Activated T-cell treated with anti-CD3 and anti-CD28 coated beads, Interleukin-2, amount 50 U/mL, for 1 hour (primary cell): Measurements from ENCODE around the gene PCSK2.

Experiments
- DNase-seq: peaks from one replicate; pipeline ENCODE4 v3.0.0-alpha.2; 2020

Gene PCSK2

DNA sequence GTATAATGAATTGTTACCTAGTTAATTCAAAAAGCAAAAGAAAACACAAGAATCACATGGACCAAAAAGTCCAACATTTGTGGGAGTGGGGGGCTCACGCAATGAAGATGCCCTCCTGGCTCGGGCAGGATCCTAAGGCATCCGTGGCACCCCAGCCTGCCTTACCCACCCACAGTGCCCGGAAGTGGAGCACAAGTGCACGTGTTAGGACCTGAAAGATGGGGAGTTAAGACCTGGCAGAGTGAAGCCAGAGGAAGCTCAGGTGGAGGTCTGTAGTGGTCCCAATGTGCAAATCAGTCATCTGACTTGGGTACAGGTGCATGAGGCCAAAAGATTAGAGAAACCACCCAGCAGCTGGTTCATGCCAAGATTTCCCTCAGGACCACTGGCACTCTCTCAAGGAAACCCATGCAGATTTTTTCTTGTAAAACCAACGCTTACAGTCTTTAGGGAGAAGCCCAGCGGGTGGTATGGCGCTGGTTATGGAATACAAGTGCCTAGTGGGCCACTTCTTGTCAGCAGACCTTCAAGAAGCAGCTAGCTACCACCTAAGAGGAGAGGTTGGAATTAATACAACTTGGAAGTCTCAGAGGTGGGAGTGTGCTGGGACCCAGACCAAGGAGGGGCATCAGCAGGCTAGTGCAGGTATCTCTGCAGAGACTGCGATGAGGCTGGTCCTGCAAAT, 262.2 kb downstream of the PCSK2 start:
- no peak for DNase-seq

GRCh38 chr20:17490501-17490900, 263.7 kb downstream of the PCSK2 start:
- no peak for DNase-seq

DNA sequence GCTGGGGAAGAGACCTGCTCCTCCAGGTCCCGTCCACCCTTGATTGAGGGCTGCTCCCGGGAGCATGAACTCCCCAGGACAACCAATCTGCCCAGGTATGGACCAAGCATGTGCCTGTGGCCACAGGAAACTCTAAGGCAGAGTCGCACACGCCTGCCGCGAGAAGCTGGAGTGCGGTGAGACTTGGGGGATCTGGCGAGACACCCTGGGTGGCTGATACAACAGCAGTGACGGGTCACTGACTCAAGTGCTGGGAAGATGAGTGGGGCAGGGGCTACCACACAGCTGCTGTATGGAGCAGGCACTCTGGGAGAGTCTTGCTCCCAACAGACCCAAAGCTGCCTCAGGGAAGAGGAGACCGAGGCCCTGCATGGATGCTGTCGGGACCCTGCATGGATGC, 264.2 kb downstream of the PCSK2 start:
- no peak for DNase-seq

GRCh38 chr20:17491488-17491887, 264.6 kb downstream of the PCSK2 start:
- DNase-seq, result no peak

GRCh38 chr20:17493173-17493572, 266.3 kb downstream of the PCSK2 start:
- DNase-seq, result no peak

GRCh38 chr20:17494201-17494600, 267.4 kb downstream of the PCSK2 start:
- DNase-seq, result no peak

GRCh38 chr20:17495826-17496225, 269.0 kb downstream of the PCSK2 start:
- DNase-seq, result no peak

DNA sequence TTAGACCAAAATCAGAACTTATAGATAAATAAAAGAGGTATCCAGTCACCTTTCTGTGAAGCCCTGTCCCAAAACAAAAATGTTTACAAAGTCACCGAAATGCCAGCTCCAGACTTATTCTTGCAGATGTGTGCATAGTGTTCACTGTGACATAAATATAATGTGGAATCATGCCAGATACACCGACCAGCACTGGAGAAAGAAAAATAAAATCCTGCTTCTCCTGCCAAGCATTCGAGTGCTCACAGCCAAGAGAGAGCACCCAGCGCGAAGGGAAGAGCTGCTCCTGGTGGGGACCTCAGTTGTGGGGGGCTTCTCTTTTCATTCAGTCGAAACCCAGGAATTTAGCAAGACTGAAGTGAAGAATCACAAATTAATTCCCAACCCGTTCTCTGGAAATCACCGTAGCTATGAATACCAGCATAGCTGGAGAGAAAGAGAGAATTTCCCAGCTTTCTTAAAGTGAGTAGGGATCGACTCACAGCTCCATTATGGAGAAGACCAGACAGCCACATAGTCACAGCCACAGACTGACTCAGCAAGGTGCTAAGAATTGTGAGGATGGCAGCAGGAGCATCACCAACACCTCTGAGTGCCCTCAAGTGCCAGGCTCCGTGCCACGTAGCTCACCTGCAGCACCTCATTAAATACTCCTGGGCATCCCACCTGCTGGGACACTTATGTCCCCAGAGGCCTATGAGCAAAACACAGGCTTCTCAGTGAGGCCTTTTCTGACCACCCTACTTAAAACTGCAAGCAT, 271.2 kb downstream of the PCSK2 start:
- no peak for DNase-seq

GRCh38 chr20:17498641-17499040, 271.8 kb downstream of the PCSK2 start:
- DNase-seq, result no peak

DNA sequence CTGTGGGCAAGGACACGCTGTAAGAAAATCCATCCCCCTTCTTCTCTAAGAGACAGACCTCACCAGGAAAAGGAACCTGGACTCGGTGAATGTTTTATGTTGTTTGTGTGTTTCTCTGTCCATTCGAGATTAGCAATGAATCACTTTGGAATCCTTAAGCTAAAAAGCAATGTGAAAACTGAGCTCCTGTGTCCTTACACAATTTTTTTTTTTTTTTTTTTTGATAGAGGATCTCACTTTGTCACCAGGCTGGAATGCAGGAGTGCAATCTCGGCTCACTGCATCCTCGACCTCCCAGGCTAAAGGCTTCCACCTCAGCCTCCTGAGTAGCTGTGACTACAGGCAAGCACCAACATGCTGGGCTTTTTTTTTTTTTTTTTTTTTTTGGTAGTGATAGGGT, 272.2 kb downstream of the PCSK2 start:
- no peak for DNase-seq

DNA sequence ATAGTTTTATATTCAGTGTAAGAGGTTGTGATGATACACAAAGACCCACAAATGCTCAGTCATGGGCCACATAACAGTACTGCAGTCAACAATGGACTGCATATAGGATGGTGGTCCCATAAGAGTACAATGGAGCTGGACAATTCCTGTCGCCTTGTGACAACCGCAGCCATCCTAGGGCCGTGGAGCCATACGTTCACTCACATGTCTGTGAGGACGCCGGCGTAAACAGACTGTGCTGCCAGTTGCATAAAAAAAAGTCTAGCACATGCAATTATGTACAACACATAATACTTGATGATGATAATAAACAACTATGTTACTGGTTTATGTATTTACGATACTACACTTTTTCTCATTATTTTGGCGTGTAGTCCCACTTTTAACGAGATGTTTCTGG, 273.4 kb downstream of the PCSK2 start:
- no peak for DNase-seq

- no peak for DNase-seq
These were observed 274.0 kb downstream of the PCSK2 start for GRCh38 chr20:17500826-17501225.

- no peak for DNase-seq
These were observed 274.9 kb downstream of the PCSK2 start for GRCh38 chr20:17501701-17502100.

DNA sequence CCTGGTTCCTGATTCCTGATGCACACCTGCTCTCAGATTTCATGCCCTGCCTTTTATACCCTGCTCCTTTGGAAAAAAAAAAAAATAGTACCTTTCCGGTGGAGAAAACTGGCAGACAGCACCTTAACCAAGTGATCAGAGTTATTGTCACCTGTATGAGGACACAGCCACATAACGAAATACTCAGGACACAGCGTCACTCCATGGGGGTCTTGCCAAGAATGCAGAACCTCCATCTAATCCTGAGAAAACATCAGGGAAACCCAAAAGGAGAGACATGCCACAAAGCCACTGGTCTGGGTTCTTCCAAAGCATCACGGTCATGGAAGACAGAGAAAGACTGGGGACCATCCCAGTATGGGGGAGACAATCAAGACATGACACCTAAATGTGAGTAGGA, 275.3 kb downstream of the PCSK2 start:
- no peak for DNase-seq

GRCh38 chr20:17503301-17504065, 276.6 kb downstream of the PCSK2 start:
- no peak for DNase-seq

- peak; percentile 48 for DNase-seq
These were observed 277.4 kb downstream of the PCSK2 start for GRCh38 chr20:17504066-17504897.

DNA sequence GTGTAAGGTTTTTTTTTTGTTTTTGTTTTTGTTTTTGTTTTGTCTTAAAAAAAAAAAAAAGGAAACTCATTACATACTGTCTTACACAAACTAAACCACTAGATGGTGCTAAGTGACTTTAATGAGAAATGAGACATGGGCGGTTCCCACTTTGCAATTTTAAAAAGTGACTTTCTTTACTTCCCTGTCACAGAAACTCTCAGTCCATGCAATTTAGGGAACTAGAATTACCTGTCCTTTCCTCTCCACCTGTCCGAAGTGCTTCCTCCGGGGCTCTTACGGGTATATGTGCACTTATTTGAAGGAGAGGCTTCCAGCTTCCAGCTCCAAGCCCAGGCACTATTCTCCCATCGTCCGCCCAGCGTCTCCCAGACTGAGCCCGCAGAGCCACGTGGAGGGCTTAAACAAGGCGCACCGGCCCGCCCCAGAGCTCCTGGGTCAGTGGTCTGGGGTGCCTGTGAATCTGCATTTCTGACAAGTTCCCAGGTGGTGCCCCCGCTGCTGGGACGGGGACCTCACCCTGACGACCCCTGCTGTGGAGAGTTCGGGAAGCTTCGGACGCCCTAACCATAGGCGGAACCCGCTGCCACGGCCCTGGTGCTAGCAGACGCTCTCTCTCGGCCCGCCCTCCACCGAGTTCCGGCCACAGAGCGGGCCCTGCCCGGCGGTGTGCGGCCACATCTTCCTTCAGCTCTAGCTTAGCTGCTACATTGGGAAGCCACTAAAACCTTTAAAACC, 278.2 kb downstream of the PCSK2 start:
- peak; percentile 54 for DNase-seq

DNA sequence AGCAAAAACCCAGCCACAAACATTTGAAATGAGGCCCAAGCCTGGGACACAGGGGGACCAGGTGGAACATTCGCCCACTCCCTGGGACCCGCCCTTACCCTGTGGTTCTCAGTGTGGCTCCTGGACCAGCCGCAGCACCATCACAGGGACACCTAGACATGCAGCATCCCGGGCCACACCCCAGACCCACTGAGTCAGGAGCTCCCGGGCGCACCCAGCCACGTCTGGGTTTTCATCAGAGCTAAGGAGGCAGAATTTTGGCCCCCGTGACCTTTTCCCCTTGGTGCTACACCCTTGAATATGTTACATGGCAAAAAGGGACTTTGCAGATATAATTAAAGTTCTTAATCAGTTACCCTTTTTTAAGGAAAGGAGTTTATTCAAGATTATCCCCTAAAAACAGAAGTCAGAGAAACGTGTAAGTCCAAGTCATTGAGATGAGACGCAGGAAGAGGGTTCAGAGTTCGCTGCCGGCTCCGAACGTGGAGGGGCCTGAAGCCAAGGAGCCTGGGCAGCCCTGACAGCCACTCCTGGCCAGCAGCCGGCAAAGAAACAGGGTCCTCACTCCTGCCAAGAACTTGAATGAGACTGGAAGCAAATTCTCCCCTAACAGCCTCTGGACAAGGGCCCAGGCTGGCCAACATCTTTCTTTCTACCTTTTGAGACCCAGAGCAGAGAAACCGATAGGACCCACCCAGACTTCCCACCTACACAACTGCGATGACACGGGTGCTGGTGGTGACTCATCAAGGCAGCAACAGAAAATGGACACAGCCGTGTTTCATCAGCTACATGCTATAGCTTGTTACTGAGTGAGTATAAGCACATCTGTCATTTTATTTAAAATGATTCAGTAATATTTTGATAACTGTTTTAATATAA, 279.0 kb downstream of the PCSK2 start:
- peak; percentile 29 for DNase-seq

DNA sequence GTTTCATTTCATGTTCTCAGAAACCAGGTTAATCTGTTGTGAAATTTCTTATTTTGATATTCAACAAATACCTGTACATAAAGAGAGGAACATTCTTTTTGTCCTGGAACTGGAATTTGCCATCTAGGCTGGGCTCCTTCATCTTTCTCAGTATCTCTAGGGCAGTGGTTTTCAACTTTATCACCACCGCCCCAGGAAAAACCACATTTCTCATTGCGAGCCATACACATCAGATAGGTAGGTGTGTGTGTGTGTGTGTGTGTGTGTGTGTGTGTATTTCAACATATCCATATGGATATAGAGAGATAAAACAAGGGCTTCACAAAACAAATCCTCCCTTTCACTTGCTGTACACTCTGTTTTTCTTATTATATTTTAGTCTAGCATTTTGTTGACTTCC, 280.2 kb downstream of the PCSK2 start:
- no peak for DNase-seq

- no peak for DNase-seq
These were observed 280.7 kb downstream of the PCSK2 start for GRCh38 chr20:17507531-17507930.

DNA sequence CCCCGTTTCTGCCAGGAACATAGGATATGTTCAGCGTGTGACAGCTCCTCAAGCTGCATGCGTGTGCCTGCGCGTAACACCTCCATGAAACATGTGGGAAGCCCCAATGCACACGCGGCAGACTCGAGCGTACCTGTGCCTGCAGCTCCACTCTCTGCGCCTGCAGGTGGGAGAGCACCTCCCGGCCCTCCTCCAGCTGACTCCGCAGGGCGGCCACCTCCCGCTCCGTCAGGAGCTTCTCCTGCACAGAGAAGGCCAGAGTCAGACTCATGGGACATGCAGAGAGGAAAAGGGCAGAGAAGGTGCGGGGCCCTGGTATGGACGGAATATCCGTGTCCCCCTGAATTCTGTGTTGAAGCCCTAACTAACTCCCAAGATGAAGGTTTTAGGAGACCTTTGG, 281.9 kb downstream of the PCSK2 start:
- DNase-seq, result no peak
